Lower lobe of right lung (tissue), 2 donors: ENCODE results near the gene SLC39A12. TPM values are rescaled to one million over a fixed set of nuclear protein-coding genes. Genes with fewer than 3 reads are reported as not detected.

ENCODE experiments used
- ATAC-seq, 2 donors: fragments of 200-7000 bp; cut with Tn5 transposase; one replicate each; pipeline ENCODE4 v1.9.1; 2020 to 2022; ENCODE audit warnings: mild to moderate bottlenecking in 2 of 2, moderate library complexity in 2 of 2
- DNase-seq: peaks from one replicate; pipeline ENCODE4 v3.0.0-alpha.2; 2020
- H3K27ac ChIP-seq: fragments of 200-600 bp; one replicate; pipeline ENCODE4 v1.8.0; 2022
- H3K27me3 ChIP-seq: fragments of 200-600 bp; one replicate; pipeline ENCODE4 v1.8.0; 2022; ENCODE audit warnings: low read depth
- H3K36me3 ChIP-seq: fragments of 200-600 bp; one replicate; pipeline ENCODE4 v1.8.0; 2022; ENCODE audit warnings: mild to moderate bottlenecking
- H3K4me1 ChIP-seq: fragments of 200-600 bp; one replicate; pipeline ENCODE4 v1.8.0; 2022
- H3K4me3 ChIP-seq: fragments of 200-600 bp; one replicate; pipeline ENCODE4 v1.8.0; 2022; ENCODE audit warnings: mild to moderate bottlenecking
- H3K9me3 ChIP-seq: fragments of 200-600 bp; one replicate; pipeline ENCODE4 v1.8.0; 2022
- intact Hi-C: fragments of 100-400 bp; cut with DNase I; formaldehyde crosslinking; loops from one replicate; pipeline ENCODE4 v1.11.0; 2022
- total RNA-seq: library from RNA; stranded (reverse); fragmentation: NEBNext Ultra II Directional; extraction: Animal tissue kit (Norgen Biotek cat#: 25700); gene quantifications from one replicate; pipeline ENCODE4 v1.2.1, GENCODE V29; 2021
- TF ChIP-seq, protein P1 (sequence below): fragments of 200-600 bp; IDR thresholded peaks from one replicate; pipeline ENCODE4 v1.8.0; 2022; ENCODE audit warnings: antibody characterized with exemption, mild to moderate bottlenecking
- donor health status: DM: no; HTN: yes; CAD: no; lungs with severe emphysema.

Gene SLC39A12
- total RNA-seq, 1 donor from 2014 or later, result 0.41 TPM

DNA sequence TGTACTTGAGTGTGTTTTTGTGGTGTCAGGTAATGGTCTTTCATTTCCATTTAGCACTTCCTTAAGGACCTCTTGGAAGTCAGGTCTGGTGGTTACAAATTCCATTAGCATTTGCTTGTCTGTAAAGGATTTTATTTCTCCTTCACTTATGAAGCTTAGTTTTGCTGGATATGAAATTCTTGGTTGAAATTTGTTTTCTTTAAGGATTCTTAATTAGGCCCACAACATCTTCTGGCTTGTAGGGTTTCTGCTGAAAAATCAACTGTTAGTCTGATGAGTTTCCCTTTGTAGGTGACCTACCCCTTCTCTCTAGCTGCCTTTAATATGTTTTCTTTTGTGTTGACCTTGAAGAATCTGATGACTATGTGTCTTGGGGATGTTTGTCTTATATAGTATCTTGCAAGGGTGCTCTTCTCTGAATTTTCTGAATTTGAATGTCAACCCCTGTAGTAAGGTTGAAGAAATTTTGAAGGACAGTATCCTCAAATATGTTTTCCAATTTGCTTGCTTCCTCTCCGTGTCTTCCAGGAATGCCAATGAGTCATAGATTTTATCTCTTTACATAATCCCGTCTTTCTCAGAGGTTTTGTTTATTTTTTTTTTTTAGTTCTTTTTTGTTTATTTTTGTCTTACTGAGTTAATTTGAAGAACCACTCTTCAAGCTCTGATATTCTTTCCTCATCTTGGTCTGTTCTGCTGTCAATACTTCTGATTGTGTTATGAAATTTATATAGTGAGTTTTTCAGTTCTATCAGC, 70.2 kb downstream of the SLC39A12 start:
- no peak for DNase-seq
- intact Hi-C loops, result no loop called here
- Histone ChIP-seq H3K4me1 (no peaks in the 10 kb centered on the region), H3K36me3 (no peaks in the 10 kb centered on the region), H3K4me3 (no peak overlapping the region), H3K27ac (no peak overlapping the region), H3K27me3 (no peaks in the 10 kb centered on the region), H3K9me3 (peaks cover 8% of the 10 kb centered on the region)
- TF ChIP-seq, protein P1, sequence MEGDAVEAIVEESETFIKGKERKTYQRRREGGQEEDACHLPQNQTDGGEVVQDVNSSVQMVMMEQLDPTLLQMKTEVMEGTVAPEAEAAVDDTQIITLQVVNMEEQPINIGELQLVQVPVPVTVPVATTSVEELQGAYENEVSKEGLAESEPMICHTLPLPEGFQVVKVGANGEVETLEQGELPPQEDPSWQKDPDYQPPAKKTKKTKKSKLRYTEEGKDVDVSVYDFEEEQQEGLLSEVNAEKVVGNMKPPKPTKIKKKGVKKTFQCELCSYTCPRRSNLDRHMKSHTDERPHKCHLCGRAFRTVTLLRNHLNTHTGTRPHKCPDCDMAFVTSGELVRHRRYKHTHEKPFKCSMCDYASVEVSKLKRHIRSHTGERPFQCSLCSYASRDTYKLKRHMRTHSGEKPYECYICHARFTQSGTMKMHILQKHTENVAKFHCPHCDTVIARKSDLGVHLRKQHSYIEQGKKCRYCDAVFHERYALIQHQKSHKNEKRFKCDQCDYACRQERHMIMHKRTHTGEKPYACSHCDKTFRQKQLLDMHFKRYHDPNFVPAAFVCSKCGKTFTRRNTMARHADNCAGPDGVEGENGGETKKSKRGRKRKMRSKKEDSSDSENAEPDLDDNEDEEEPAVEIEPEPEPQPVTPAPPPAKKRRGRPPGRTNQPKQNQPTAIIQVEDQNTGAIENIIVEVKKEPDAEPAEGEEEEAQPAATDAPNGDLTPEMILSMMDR, result no peak
- no peak for ATAC-seq

DNA sequence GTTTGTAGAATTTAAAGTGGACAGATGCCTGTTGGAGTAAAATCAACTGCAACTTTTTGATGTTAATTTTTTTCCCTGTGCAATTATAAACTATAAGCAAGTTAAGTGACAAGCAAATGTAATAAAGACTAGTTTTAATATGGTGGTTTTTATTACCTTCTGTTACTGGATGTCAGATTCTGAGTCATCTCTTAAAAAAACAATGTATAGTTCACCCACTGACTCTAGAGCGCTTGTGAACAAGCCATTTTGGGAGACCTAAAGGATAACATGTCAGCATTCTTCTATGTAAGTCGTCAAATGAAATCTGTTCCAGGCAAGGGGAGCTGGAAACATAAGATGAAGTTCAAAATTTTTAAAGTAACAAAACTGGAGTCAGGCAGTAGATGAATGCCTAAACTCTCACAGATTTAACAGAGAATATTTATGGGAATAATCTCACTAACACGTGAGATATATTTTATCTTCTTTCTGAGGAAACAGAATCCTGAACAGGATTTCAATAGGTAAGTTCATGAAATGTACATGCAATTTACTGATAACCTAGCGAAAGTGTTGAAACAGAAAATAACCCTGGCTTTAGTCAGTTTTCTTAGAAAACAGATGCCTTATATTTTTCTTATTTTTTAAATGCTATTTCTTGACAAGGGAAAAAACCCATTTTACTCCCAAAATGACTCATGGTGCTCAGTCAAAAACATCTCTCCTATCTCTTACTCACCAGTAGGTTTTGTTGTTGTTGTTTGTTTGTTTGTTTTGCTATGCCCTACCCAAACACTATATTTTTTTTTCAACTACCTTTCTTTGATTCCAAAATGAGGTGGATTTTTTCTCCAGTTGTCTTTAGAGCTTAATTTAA, 91.7 kb downstream of the SLC39A12 start:
- no peaks in the 10 kb centered on the region for H3K4me1 ChIP-seq
- TF ChIP-seq, protein P1, result no peak
- no peak for ATAC-seq
- no peaks in the 10 kb centered on the region for H3K36me3 ChIP-seq
- H3K4me3 ChIP-seq, result no peak overlapping the region
- no peaks in the 10 kb centered on the region for H3K27me3 ChIP-seq
- intact Hi-C loops, result no loop called here
- no peak for DNase-seq
- no peak overlapping the region for H3K27ac ChIP-seq
- no peaks in the 10 kb centered on the region for H3K9me3 ChIP-seq

DNA sequence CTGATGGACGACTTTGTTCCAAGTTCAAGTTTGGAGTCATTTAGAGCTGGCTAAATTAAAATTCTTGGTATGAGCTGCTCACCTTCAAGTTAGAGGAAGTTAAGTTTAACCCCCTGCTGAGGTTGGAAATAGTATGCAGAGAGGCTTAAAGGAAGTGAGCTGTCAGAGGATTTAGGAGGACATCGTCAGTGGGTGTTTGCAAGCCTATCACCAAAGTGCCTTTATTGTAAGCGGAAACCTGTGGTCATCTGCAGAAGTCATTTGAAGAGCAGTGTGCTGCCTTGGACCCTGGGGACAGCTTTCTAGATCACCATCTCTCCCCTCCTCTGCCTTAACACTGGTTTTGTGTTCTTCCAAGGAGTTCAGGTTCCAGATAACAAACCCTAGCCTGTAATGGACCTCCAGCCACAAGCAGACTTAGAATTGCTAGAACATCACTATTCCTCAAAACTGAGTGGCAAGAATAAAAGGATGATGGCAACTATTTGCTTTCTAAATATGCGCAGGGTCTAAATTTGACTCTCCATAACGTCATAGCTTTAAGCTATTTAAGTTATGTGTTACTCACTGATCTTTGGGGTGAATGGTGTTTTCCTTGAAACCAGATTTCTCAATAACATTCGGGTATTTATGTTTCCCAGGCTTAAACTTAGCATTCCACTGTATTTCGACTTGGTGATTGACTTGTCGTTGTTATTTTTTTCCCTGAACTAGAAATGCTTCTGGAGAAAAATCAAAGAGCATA, 93.4 kb downstream of the SLC39A12 start:
- TF ChIP-seq, protein P1, result no peak
- ATAC-seq (no peak), DNase-seq (no peak)
- no peaks in the 10 kb centered on the region for H3K9me3 ChIP-seq
- H3K27ac ChIP-seq, result no peak overlapping the region
- no peaks in the 10 kb centered on the region for H3K36me3 ChIP-seq
- no peaks in the 10 kb centered on the region for H3K27me3 ChIP-seq
- intact Hi-C loops, result no loop called here
- no peak overlapping the region for H3K4me3 ChIP-seq
- H3K4me1 ChIP-seq, result no peaks in the 10 kb centered on the region

DNA sequence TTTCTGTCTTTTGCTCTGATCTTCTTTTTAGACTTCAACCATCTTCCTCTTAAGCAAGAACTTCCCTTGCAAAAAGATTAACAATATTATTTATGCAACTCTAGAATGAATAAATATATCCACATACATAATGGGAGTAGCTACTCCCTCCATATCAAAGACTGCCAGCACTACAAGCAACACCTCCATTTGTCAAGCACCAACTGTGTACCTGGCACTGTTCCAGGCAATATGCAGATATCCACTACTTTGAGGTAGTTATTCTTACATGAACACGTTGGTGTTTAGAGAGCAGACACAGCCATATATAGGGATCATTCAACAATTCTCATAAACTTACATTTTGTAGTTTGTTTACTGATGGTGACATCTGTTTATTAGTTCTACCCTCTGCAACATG, 104.9 kb downstream of the SLC39A12 start:
- TF ChIP-seq, protein P1, result no peak
- no peaks in the 10 kb centered on the region for H3K9me3 ChIP-seq
- no peaks in the 10 kb centered on the region for H3K36me3 ChIP-seq
- no peak for DNase-seq
- intact Hi-C loops, result no loop called here
- H3K27me3 ChIP-seq, result no peaks in the 10 kb centered on the region
- no peak overlapping the region for H3K27ac ChIP-seq
- H3K4me1 ChIP-seq, result no peaks in the 10 kb centered on the region
- no peak for ATAC-seq
- H3K4me3 ChIP-seq, result no peak overlapping the region

DNA sequence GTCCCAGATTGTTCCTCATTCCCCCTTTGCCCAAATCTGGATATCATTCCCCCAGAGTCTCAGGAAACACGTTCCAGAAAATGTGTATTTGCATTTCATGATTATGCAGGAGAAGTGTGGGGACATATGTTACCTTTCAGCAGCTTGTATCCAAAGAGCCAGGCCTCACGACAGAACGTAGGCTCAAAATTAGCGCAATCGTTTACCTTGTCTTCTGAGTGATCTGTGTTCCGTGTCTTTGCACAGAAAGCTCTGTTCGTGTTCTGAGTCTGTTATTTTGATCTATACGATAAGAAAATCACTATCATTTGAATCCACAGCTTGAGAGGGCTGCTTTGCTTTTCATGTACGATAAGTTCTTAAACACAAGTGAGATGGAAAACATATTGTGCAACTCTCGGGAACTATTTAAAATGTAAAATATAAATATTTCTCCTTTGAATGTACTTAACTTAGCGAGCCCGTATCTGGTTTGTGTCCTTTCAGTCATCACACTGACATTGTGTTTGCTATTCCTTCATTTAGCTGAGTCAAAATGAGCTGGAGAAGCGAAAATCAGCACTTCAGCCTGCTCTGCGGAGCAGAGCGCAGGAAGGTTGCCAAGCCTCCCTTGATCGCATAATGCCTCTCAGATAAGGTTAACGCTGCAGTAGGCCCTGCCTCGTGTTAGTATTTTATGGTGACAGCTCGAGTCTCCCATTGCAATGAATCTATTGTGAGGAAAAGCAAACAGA, 108.3 kb downstream of the SLC39A12 start:
- intact Hi-C loops, result no loop called here
- no peaks in the 10 kb centered on the region for H3K9me3 ChIP-seq
- H3K27ac ChIP-seq, result no peak overlapping the region
- ATAC-seq (no peak), DNase-seq (no peak)
- H3K4me3 ChIP-seq, result no peak overlapping the region
- H3K27me3 ChIP-seq, result no peaks in the 10 kb centered on the region
- no peaks in the 10 kb centered on the region for H3K4me1 ChIP-seq
- TF ChIP-seq, protein P1, result no peak
- H3K36me3 ChIP-seq, result no peaks in the 10 kb centered on the region
